NCI-H2227 treated with DMSO at 0.1 percent for 48 hours (cell line): Measurements from ENCODE around the gene CHEK2.
"Not testable (repeated sequence)": the region's sequence is repeated elsewhere in the genome, so short reads cannot be mapped to it uniquely, and the experiment has no call there.

Experiments
- DNase-seq: peaks from one replicate; lab custom pipeline; 2025; lab: John Stamatoyannopoulos, UW

Gene CHEK2

GRCh38 chr22:28741785-28742561 is at the start of gene CHEK2, which contains the start of gene HSCB:
Gene CHEK2 (minus strand): TSS chr22:28741820. CDS start chr22:28734721, 7,099 bp downstream.
Gene HSCB (plus strand): TSS chr22:28742039. CDS start chr22:28742096, 57 bp downstream.
- DNase-seq, result peak; percentile 92

- no peak for DNase-seq
Observed at GRCh38 chr22:28791124-28791523, 49.5 kb upstream of the CHEK2 start.

DNA sequence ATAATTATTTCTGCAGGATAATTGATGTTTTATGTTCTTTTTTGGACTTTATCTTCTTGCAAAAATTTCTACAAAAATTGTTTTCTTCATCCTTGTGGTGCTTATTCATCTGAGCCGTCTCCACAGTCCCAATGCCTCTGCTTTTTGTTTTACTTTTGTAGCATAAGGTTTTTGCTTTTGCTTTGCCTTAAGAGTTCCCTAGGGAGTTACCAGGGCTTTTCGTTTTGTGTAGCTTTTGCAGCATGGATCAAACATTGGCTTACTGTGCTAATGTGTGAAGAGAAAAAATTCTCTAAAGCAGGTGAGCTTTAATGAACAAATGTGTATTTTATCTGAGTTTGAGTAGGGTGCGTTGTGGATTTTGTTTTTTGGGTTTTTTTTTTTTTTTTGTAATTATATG is 47.0 kb upstream of the CHEK2 start:
- no peak for DNase-seq

- no peak for DNase-seq
Observed at GRCh38 chr22:28783786-28784671, 42.4 kb upstream of the CHEK2 start.

DNA sequence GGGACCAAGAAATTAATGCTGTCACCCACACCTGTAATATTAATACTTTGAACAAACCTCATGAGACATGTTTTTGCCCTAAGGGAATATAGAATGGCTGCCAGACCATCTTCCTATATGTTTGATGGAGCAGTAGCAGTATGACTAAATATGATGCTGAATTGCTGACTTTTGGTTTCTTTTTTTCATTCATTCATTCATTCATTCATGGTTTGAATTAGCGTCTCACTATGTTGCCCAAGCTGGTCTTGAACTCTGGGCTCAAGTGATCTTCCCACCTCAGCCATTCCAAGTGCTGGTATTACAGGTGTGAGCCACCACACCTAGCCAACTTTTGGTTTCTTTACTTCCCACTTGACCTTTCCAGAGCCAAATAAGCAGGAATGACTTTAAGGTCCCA is 38.7 kb upstream of the CHEK2 start:
- no peak for DNase-seq

DNA sequence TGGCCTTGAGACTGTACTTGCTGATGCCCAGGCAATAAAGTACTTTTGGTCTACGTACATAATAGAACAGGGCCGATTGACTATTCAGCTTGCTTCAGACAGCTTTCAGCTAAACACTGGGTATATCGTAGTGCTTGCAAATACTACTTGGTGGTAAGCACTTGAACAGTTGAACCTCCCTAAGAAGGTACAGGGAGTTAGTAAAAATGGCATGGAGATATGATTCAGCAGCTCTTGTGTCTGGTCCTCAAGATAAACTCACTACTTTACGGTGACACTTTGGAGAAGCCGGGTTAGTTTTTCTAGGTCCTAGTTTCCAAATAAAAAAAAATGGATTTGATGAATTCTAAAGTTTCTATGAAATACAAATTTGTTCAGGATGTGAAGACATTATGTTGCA is 38.2 kb upstream of the CHEK2 start:
- no peak for DNase-seq

DNA sequence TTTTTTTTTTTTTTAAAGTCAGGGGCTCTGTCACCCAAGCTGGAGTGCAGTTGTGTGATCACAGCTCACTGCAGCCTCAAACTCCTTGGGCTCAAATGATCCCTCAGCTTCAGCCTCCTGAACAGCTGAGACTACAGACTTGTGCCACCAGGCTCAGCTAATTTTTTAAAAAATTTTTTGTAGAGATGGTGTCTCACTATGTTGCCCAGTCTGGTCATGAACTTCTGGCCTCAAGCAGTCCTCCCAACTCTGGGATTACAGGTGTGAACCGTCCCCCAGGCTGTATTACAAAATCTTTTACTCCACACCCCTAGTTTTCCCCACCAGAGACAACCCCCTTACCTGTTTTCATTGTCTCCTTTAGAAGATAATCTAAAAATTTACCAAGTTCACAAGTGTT is 32.8 kb upstream of the CHEK2 start:
- DNase-seq, result no peak

GRCh38 chr22:28773461-28773867 is 31.8 kb upstream of the CHEK2 start:
- no peak for DNase-seq

- DNase-seq, result peak; percentile 84
Observed at GRCh38 chr22:28772633-28773460, 31.2 kb upstream of the CHEK2 start, which contains the start of gene CCDC117. Gene CCDC117 (plus strand): TSS chr22:28772695. CDS start chr22:28772850, 155 bp downstream.

DNA sequence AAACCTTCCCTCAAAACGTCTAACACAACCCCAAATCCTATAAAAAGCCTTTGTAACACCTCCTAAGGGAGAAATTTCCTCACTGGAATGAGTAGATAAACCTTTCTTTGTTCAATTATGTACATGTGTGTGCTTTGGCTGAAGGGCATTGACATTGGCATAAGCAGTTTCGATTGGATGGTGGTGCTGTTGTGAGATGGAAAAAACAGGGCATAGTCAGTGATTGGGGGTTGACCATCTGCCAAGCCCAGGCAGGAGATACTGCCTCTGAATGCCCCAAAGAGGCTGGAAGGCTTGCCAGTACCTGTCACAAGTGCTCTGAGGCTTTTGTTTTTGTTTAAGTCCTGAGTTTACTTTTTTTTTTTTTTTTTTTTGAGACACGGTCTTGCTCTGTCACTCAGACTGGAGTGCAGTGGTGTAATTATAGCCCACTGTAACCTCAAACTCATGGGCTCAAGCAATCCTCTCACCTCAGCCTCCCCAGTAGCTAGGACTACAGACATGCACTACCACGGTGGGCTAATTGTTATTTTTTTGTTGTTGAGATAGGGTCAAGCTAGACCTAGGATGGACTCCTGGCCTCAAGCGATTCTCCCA is 29.7 kb upstream of the CHEK2 start:
- no peak for DNase-seq

- DNase-seq, result no peak
Observed at GRCh38 chr22:28769394-28770085, 27.9 kb upstream of the CHEK2 start.

DNA sequence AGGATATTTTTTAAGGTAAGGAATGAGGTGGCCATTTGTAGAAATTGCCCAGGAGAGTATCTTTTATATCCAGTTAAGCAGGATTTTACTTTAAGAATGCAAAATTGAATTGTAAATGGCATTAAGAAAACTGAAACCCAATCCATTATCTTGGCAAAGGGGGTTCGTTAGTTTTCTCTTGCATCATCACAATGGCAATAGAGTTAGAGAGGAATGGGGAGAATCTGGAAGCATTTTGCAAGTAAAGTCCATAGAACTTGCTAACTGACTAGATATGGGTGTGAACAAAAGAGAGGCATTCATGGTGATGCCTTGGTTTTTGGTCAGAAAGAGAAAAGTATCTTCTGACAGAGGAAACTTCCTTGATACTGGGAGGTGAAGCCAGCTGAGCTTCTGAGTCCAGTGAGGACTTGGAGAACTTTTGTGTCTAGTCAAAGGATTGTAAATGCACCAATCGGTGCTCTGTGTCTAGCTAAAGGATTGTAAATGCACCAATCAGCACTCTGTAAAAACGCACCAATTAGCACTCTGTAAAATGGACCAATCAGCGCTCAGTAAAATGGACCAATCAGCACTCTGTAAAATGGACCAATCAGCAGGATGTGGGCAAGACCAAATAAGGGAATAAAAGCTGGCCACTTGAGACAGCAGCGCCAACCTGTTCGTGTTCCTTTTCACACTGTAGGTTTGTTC is 27.2 kb upstream of the CHEK2 start:
- no peak for DNase-seq

DNA sequence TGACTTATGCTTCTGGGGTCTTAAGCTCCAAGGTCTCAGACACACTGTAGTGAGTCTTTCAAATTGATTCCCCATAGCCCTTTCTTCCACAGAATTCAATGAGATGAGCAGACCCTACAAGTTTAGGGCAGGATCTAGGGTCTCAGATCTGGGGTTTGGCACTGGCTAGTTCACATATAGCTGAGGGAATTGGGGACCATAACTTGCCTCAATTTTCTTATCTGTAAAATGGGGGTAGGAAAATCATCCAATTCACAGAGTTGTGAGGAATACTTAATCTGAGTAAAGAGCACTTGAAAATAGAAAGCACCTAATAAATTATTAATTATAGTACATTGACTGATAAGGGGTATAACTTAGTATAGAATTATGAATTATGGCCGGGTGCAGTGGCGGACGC is 25.0 kb upstream of the CHEK2 start:
- DNase-seq, result no peak

DNA sequence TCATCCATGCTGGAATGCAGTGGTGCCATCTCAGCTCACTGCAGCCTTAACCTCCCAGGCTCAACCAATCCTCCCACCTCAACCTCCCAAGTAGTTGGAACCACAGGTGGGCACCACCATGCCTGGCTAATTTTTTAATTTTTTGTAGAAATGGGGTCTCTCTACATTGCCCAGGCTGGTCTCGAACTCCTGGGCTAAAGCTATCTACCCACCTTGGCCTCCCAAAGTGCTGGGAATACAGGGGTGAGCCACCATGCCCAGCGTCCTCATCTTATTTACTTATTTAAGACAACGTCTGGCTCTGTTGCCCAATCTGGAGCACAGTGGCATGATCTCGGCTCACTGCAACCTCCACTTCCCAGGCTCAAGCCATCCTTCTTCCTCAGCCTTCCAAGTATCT is 20.4 kb upstream of the CHEK2 start:
- DNase-seq, result not testable (repeated sequence)

GRCh38 chr22:28761449-28761755 is 19.8 kb upstream of the CHEK2 start:
- no peak for DNase-seq

- DNase-seq, result no peak
Observed at GRCh38 chr22:28759861-28760560, 18.4 kb upstream of the CHEK2 start.

DNA sequence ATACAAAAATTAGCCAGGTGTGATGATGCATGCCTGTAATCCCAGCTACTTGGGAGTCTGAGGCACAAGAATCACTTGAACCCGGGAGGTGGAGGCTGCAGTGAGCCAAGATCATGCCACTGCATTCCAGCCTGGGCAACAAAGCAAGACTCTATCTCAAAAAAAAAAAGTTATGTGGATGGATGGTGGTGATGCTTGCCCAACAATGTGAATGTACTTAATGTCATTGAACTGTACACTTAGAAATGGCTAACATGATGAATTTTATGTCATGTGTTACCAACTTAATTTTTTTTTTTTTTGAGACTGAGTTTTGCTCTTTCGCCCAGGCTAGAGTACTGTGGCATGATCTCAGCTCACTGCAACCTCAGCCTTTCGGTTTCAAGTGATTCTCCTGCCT is 12.9 kb upstream of the CHEK2 start:
- DNase-seq, result not testable (repeated sequence)

GRCh38 chr22:28750471-28750881 is 8.9 kb upstream of the CHEK2 start:
- no peak for DNase-seq

DNA sequence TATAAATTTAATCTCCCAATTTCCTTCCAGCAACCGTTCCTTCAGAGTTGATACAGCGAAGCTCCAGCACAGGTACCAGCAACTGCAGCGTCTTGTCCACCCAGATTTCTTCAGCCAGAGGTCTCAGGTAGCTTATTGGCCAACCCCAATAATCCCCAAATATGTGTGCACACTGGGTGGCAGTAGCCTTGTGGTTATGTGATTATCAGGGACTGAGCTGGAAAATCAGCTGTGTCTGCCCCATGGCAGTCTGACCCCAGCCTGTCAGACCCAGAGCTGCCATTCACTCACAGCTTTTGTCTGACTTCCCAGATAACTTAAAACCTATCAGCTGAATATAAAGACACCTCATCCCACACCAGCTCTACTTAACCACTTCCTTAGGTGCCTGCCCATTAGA is 2.2 kb upstream of the CHEK2 start:
- no peak for DNase-seq

DNA sequence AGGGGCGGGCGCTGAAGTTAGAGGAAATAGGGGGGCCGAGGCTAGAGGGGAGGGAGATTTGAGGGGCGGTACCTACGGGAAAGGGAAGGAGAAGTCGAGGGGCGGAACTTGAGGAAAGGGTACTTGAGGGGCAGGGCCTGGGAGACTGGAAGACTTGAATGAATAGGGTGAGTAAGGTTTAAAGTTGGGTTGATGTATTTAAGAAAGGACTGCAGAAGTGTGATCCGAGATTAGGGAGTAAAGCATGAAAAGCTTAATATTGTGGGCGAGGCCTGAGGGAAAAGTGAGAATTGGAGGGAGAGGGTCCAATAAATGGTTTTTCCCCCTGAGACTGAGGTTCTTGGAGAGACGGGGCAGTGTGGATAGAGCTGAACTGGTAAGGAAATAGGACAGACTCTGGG is 942 bp upstream of the CHEK2 start:
- DNase-seq, result no peak
